Upper lobe of left lung (tissue), 6 donors: ENCODE measurements around the gene HBS1L. TPM values are rescaled to one million over a fixed set of nuclear protein-coding genes. Genes with fewer than 3 reads are reported as not detected.

Source experiments
- ATAC-seq, 2 donors: fragments of 200-7000 bp; cut with Tn5 transposase; one replicate each; pipeline ENCODE4 v1.9.1; 2022; ENCODE audit warnings: mild to moderate bottlenecking in 2 of 2, moderate library complexity in 2 of 2; ENCODE audit not compliant: low FRiP score in 2 of 2
- DNase-seq, 2 donors: peaks; one replicate each; pipeline ENCODE4 v3.0.0-alpha.2; 2019 to 2020
- H3K27ac ChIP-seq, 4 donors: fragments of 200-600 bp; sonication (generic); one replicate each; pipeline ENCODE4 v1.5.1; 2016 to 2019
- H3K27me3 ChIP-seq, 4 donors: fragments of 200-600 bp; sonication (generic); one replicate each; pipeline ENCODE4 v1.5.1; 2017 to 2019
- H3K36me3 ChIP-seq, 4 donors: fragments of 200-600 bp; sonication (generic); one replicate each; pipeline ENCODE4 v1.5.1; 2016 to 2019
- H3K4me1 ChIP-seq, 4 donors: fragments of 200-600 bp; sonication (generic); one replicate each; pipeline ENCODE4 v1.5.1; 2018 to 2019
- H3K4me3 ChIP-seq, 4 donors: fragments of 200-600 bp; sonication (generic); one replicate each; pipeline ENCODE4 v1.5.1; 2017 to 2019; ENCODE audit warnings: mild to moderate bottlenecking in 2 of 4, moderate library complexity in 1 of 4
- H3K9me3 ChIP-seq, 4 donors: fragments of 200-600 bp; sonication (generic); one replicate each; pipeline ENCODE4 v1.5.1; 2018 to 2019
- EP300 ChIP-seq, 4 donors: sonication (generic); formaldehyde crosslinking; IDR thresholded peaks; one replicate each; pipeline ENCODE4 v1.5.1; 2017; ENCODE audit warnings: antibody characterized with exemption in 4 of 4, control low read depth in 2 of 4
- POLR2A ChIP-seq, 4 donors: fragments of 450-650 bp; IDR thresholded peaks; one replicate each; pipeline ENCODE4 v1.5.1; 2016 to 2017; ENCODE audit warnings: antibody characterized with exemption in 4 of 4, mild to moderate bottlenecking in 2 of 4
- POLR2AphosphoS5 ChIP-seq, 2 donors: sonication (generic); formaldehyde crosslinking; IDR thresholded peaks; one replicate each; pipeline ENCODE4 v1.5.1; 2017; ENCODE audit warnings: antibody characterized with exemption in 2 of 2
- WGBS, 2 donors: methylation state at CpG; one replicate each; pipeline ENCODE4 v1.1.5; 2017 to 2018; 5-methylcytosine and 5-hydroxymethylcytosine counted together
- total RNA-seq, 6 donors: library from RNA; depleted of rRNA in 4 of 6; stranded (reverse); fragments of >200 nt in 4 of 6; gene quantifications; one replicate each; pipeline versions ENCODE4 v1.1.0 to v1.2.1, GENCODE V29; 2016 to 2021
- TF ChIP-seq, protein P1 (sequence below), 6 experiments: fragments of 450-650 bp in 4 of 6; fragments of 200-600 bp in 2 of 6; sonication (generic) in 2 of 6; IDR thresholded peaks; one replicate each; pipeline ENCODE4 v1.5.1; 2016 to 2019; ENCODE audit warnings: antibody characterized with exemption in 6 of 6
- donor health status: DM: no; HTN: no; CAD: no; lungs with moderate emphysema.
- donor health status: DM: no; HTN: yes; CAD: no; lungs with severe emphysema.

The HBS1L gene
- total RNA-seq, 6 donors from 2014 or later = 16.8 to 47.0 (median 38.5) TPM

- 50 to 61% methylated on average over 1 of the region's 1 CpG for WGBS, 2 donors
Observed at GRCh38 chr6:134980846-134981245, 73.8 kb downstream of the HBS1L start.

DNA sequence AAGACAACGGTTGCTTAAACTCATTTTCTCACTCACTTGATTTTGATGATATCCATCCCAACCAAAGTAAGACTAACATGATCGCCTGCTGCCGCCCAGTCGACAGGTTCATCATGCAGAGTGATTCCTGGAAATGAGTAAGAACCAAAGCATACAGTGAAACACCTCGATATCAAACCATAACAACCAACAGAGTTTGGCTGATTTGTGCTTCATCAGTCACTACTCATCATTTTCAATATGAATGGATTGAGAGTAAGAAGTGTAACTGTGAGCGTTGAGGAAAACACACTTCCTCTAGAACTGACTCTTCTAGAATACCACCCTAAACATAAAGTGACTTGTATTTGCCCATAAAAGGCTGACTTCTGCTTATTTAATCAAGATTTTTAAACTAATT is 75.5 kb downstream of the HBS1L start:
- no peaks in the 10 kb centered on the region for H3K4me1 ChIP-seq
- no peaks in the 10 kb centered on the region for H3K9me3 ChIP-seq
- H3K4me3 ChIP-seq = no peak overlapping the region
- ATAC-seq (no peak), DNase-seq (no peak)
- H3K27ac ChIP-seq = no peak overlapping the region
- H3K36me3 ChIP-seq = peaks cover 0 to 40% (median 17%) of the 10 kb centered on the region in 4 donors
- 86 to 96% methylated on average over 6 of the region's 6 CpGs for WGBS, 2 donors
- TF ChIP-seq POLR2A (IDR thresholded peaks at IDR 0.05) (no peak), EP300 (IDR thresholded peaks at IDR 0.05) (no peak), POLR2AphosphoS5 (IDR thresholded peaks at IDR 0.05) (no peak)
- TF ChIP-seq, protein P1, sequence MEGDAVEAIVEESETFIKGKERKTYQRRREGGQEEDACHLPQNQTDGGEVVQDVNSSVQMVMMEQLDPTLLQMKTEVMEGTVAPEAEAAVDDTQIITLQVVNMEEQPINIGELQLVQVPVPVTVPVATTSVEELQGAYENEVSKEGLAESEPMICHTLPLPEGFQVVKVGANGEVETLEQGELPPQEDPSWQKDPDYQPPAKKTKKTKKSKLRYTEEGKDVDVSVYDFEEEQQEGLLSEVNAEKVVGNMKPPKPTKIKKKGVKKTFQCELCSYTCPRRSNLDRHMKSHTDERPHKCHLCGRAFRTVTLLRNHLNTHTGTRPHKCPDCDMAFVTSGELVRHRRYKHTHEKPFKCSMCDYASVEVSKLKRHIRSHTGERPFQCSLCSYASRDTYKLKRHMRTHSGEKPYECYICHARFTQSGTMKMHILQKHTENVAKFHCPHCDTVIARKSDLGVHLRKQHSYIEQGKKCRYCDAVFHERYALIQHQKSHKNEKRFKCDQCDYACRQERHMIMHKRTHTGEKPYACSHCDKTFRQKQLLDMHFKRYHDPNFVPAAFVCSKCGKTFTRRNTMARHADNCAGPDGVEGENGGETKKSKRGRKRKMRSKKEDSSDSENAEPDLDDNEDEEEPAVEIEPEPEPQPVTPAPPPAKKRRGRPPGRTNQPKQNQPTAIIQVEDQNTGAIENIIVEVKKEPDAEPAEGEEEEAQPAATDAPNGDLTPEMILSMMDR (IDR thresholded peaks at IDR 0.05) = no peak
- H3K27me3 ChIP-seq = no peaks in the 10 kb centered on the region

More at GRCh38 chr6:134980846-134981245, 73.8 kb downstream of the HBS1L start:
- ATAC-seq = no peak
- Histone ChIP-seq H3K4me3 (no peak overlapping the region), H3K27me3 (no peaks in the 10 kb centered on the region), H3K4me1 (no peaks in the 10 kb centered on the region), H3K27ac (no peak overlapping the region), H3K9me3 (no peaks in the 10 kb centered on the region), H3K36me3 (peaks cover 0 to 56% (median 21%) of the 10 kb centered on the region in 4 donors)
- no peak for DNase-seq
- TF ChIP-seq POLR2A (IDR thresholded peaks at IDR 0.05) (no peak), POLR2AphosphoS5 (IDR thresholded peaks at IDR 0.05) (no peak), EP300 (IDR thresholded peaks at IDR 0.05) (no peak)
- TF ChIP-seq, protein P1 (IDR thresholded peaks at IDR 0.05) = no peak

DNA sequence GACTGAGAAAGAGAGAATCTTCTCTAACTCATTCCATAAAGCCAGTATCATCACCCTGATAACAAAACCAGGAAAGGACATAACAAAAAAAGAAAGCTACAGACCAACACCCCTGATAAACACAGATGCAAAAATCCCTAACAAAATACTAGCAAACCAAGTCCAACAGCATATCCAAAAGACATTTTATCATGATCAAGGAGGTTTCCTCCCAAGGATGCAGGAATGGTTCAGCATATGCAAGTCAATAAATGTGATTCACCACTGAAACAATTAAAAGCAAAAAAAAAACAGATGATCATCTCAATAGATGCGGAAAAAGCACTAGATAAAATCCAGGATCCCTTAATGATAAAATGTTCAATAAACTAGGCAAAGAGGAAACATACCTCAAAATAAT is 80.3 kb downstream of the HBS1L start:
- ATAC-seq (no peak), DNase-seq (no peak)
- no peaks in the 10 kb centered on the region for H3K9me3 ChIP-seq
- H3K36me3 ChIP-seq = peaks cover 0 to 34% (median 11%) of the 10 kb centered on the region in 4 donors
- TF ChIP-seq EP300 (IDR thresholded peaks at IDR 0.05) (no peak), POLR2A (IDR thresholded peaks at IDR 0.05) (no peak)
- TF ChIP-seq, protein P1 (IDR thresholded peaks at IDR 0.05) = no peak
- no peak overlapping the region for H3K4me3 ChIP-seq
- no peak overlapping the region for H3K27ac ChIP-seq
- 96 to 100% methylated on average over 1 of the region's 1 CpG for WGBS, 2 donors
- H3K27me3 ChIP-seq = no peaks in the 10 kb centered on the region
- no peaks in the 10 kb centered on the region for H3K4me1 ChIP-seq

- H3K27me3 ChIP-seq = no peaks in the 10 kb centered on the region
- no peak overlapping the region for H3K27ac ChIP-seq
- TF ChIP-seq POLR2A (IDR thresholded peaks at IDR 0.05) (no peak), EP300 (IDR thresholded peaks at IDR 0.05) (no peak), POLR2AphosphoS5 (IDR thresholded peaks at IDR 0.05) (no peak)
- TF ChIP-seq, protein P1 (IDR thresholded peaks at IDR 0.05) = no peak
- DNase-seq (no peak), ATAC-seq (no peak)
- H3K4me1 ChIP-seq = no peaks in the 10 kb centered on the region
- H3K4me3 ChIP-seq = no peak overlapping the region
- 65 to 83% methylated on average over 1 of the region's 1 CpG for WGBS, 2 donors
- peaks cover 3 to 56% (median 9%) of the 10 kb centered on the region in 4 donors for H3K36me3 ChIP-seq
- H3K9me3 ChIP-seq = no peaks in the 10 kb centered on the region
Observed at GRCh38 chr6:134967711-134968110, 86.9 kb downstream of the HBS1L start.

- Histone ChIP-seq H3K27ac (no peak overlapping the region), H3K36me3 (peaks cover 3 to 55% (median 6%) of the 10 kb centered on the region in 4 donors), H3K4me1 (no peaks in the 10 kb centered on the region), H3K27me3 (no peaks in the 10 kb centered on the region), H3K9me3 (peaks cover 0 to 1% (median 0%) of the 10 kb centered on the region in 4 donors), H3K4me3 (no peak overlapping the region)
- DNase-seq (no peak), ATAC-seq (no peak)
- TF ChIP-seq POLR2AphosphoS5 (IDR thresholded peaks at IDR 0.05) = no peak
- TF ChIP-seq, protein P1 (IDR thresholded peaks at IDR 0.05) = no peak
- WGBS, 2 donors = 74% methylated on average over 1 of the region's 1 CpG
Observed at GRCh38 chr6:134964451-134965203, 90.0 kb downstream of the HBS1L start.
